Kidney epithelial cell (primary cell): ENCODE results near the gene CEP41. TPM values are rescaled to one million over a fixed set of nuclear protein-coding genes. Genes with fewer than 3 reads are reported as not detected.

ENCODE experiments used
- DNase-seq: peaks from one replicate; pipeline ENCODE4 v3.0.0-alpha.2; 2010; ENCODE audit warnings: low read depth
- H3K27me3 ChIP-seq: 2 replicates; pipeline ENCODE4 v1.6.0; 2011; ENCODE audit warnings: low read length; ENCODE audit not compliant: control insufficient read depth, insufficient read depth
- H3K36me3 ChIP-seq: 2 replicates; pipeline ENCODE4 v1.5.1; 2011; ENCODE audit warnings: low read length; ENCODE audit not compliant: control insufficient read depth, insufficient read depth
- H3K4me3 ChIP-seq: 2 replicates; pipeline ENCODE4 v1.5.1; 2011; ENCODE audit warnings: low read depth, mild to moderate bottlenecking, control low read depth, low read length
- total RNA-seq: library from RNA; depleted of rRNA; stranded (reverse); fragments of >200 nt; gene quantifications from 2 replicates; pipeline ENCODE4 v1.2.3, GENCODE V29; 2015
- TF ChIP-seq, protein P1 (sequence below): IDR thresholded peaks from 2 replicates; pipeline ENCODE4 v1.5.1; 2011; ENCODE audit warnings: mild to moderate bottlenecking, moderate library complexity, low read length, control low read depth, inconsistent platforms; ENCODE audit not compliant: insufficient read depth, poor library complexity, severe bottlenecking

Gene CEP41
- total RNA-seq, 1 donor from 2014 or later: 27.8 TPM

DNA sequence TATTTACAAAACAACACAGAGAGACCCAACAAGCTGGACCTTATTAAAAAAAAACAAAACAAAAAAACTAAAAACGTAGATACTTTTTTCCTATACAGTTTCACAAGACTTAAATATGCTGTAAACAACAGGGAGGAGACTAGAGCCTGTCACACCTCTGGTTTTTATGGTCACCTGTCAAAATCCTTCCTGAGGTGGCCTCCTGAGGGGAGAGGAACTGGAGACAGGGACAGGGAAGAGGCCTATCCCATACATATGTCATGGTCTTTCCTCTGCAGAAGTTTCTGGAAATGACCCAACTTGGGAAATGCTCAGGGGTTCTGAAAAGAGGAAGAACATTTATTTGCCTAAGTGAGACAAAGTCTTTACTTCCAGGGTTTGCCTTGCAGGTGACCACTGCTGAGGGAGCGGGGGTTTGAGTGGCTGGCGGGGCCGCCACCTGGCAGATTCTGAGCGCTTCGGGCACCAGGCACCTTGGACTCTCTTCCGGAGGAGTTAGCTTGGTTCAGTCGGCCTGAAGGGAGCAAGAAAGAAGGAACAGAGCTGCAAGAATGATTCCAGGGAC is 42.2 kb downstream of the CEP41 start:
- H3K36me3 ChIP-seq: no peaks in the 10 kb centered on the region
- TF ChIP-seq, protein P1, sequence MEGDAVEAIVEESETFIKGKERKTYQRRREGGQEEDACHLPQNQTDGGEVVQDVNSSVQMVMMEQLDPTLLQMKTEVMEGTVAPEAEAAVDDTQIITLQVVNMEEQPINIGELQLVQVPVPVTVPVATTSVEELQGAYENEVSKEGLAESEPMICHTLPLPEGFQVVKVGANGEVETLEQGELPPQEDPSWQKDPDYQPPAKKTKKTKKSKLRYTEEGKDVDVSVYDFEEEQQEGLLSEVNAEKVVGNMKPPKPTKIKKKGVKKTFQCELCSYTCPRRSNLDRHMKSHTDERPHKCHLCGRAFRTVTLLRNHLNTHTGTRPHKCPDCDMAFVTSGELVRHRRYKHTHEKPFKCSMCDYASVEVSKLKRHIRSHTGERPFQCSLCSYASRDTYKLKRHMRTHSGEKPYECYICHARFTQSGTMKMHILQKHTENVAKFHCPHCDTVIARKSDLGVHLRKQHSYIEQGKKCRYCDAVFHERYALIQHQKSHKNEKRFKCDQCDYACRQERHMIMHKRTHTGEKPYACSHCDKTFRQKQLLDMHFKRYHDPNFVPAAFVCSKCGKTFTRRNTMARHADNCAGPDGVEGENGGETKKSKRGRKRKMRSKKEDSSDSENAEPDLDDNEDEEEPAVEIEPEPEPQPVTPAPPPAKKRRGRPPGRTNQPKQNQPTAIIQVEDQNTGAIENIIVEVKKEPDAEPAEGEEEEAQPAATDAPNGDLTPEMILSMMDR: no peak
- H3K4me3 ChIP-seq: no peak overlapping the region
- no peak for DNase-seq
- no peaks in the 10 kb centered on the region for H3K27me3 ChIP-seq

DNA sequence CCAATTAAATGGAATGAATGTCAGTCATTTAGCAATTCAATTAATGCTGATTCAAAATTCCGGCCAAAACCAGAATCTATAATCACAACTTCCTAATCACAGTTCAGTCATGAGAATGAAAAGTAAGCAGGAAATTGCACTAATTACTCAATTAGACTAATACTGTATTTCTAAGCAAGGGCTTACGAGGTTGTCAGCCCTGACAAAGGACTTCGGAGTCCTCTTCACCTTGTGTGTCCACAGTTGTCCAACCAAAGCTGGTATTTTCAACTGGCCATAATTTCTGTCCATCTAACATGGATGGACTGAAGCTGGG is 43.1 kb downstream of the CEP41 start:
- TF ChIP-seq, protein P1: no peak
- Histone ChIP-seq H3K36me3 (no peaks in the 10 kb centered on the region), H3K27me3 (no peaks in the 10 kb centered on the region), H3K4me3 (no peak overlapping the region)
- no peak for DNase-seq

DNA sequence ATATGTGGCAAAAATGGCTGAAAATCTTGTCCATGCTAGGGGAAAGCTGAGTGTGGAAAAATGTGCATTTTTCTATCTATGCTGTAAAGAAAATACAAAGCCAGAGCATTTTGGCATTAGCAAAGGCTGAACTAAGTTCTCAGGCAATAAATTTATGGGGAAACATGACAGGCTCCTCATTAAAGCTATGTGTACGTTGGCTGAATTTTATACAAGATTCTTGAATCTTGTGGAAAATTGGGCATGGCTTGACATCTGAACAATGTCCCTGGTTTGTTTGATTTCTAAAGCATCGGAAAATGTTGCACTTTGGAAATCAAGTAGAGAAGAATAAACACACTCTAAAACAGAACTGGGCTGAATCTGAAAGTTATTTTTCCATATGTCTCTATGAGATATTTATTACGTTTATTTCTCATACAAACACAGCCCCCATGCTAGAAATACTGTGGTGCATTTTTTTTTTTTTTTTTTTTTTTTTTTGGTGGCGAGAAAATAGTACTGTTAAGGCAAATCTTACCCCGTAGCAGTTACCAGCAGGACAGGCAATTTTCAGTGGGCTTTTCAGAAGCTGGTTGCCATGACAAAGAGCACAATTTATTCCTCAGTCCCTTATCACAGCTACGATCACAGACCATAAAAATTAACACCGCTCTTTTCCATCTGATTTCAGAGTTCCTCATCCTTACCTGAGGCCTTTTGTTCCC is 43.6 kb downstream of the CEP41 start:
- TF ChIP-seq, protein P1: no peak
- no peaks in the 10 kb centered on the region for H3K36me3 ChIP-seq
- DNase-seq: no peak
- H3K27me3 ChIP-seq: no peaks in the 10 kb centered on the region
- H3K4me3 ChIP-seq: no peak overlapping the region

DNA sequence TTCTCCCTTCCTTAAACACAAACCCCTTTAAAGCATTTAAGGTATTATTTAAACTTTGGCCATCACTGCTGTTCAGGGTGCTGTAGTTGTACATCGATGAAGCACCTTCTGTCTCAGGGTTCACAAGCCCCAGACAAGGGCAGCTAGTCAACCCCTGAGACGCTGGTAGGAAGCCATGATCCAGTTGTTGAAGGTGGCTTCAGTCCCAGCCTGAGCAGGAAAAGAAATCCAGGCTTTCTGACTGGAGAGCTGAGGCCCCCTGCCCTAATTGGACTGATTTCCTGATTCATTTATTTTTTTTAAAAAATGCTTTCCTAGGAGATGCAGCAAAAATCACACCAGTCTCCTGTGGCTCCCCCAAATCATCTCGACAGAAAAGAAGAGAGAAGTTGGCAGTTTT is 44.7 kb downstream of the CEP41 start:
- Histone ChIP-seq H3K36me3 (no peaks in the 10 kb centered on the region), H3K4me3 (no peak overlapping the region), H3K27me3 (no peaks in the 10 kb centered on the region)
- TF ChIP-seq, protein P1: no peak
- no peak for DNase-seq

DNA sequence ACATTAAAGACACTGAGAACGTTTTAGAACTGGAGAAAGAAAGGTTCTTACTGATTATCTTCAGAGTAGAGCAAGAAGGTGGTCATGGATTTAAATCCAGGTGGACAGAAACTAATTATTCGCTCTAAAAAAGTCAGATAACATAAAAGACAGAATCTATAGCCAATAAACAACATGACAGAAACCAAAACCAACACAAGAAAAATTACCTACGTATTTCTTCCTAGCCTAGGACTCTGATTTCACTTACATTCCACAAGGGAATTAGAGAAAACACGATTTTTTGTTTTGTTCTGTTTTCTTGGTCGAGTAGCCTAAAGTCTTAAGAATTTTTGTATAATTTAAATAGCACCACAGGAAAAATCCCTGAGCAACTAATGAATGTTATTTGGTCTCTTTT is 45.4 kb downstream of the CEP41 start:
- no peak for DNase-seq
- TF ChIP-seq, protein P1: no peak
- no peaks in the 10 kb centered on the region for H3K36me3 ChIP-seq
- no peak overlapping the region for H3K4me3 ChIP-seq
- no peaks in the 10 kb centered on the region for H3K27me3 ChIP-seq
